HepG2 (cell line): ENCODE data around the gene ECT2. TPM values are rescaled to one million over a fixed set of nuclear protein-coding genes. Genes with fewer than 3 reads are reported as not detected.

Experiments
- ATAC-seq: fragments of 200-7000 bp; cut with Tn5 transposase; 3 replicates; pipeline ENCODE4 v1.9.1; 2020; ENCODE audit warnings: mild to moderate bottlenecking, moderate library complexity
- BruUV-seq: library from RNA; stranded (reverse); fragments of 400-500 nt; replicated peaks from 2 replicates; lab custom pipeline; 2021; lab: Mats Ljungman, UMichigan
- CTCF ChIA-PET: fragments of 300-600 bp; formaldehyde crosslinking; extraction: SDS; loops from one replicate; lab custom pipeline; 2021; ENCODE audit warnings: low total read pairs, inconsistent platforms, low intra/inter-chr PET ratio; lab: Yijun Ruan, JAX
- POLR2A ChIA-PET: fragments of 350-600 bp; sonication (Branson Sonifier 250); formaldehyde crosslinking; loops from one replicate; lab custom pipeline; 2020; ENCODE audit warnings: antibody characterized with exemption, inconsistent platforms; lab: Yijun Ruan, JAX
- DNase-seq: peaks from one replicate; pipeline ENCODE4 v3.0.0-alpha.2; 2015; ENCODE audit warnings: low spot score
- FAIRE-seq: peaks from 3 replicates; lab custom pipeline; 2011; peaks lifted over from hg19 to GRCh38; lab: Jason Lieb, UNC
- H2AFZ ChIP-seq: one replicate; pipeline ENCODE4 v1.6.1; 2011; ENCODE audit warnings: low read length, inconsistent platforms
- H3K27ac ChIP-seq: fragments of 300-600 bp; 3 replicates; pipeline ENCODE4 v1.8.0; 2011; ENCODE audit warnings: mixed run types, mild to moderate bottlenecking, mixed read lengths, low read length, inconsistent platforms; ENCODE audit not compliant: insufficient read depth; ENCODE audit errors: extremely low read length
- H3K27me3 ChIP-seq, 2 experiments: fragments of 200-600 bp in 1 of 2; 2 replicates in 1 of 2; 3 replicates in 1 of 2; pipeline versions ENCODE4 v1.6.0 to v1.8.0; 2011; ENCODE audit warnings: low read length in 2 of 2, mild to moderate bottlenecking in 2 of 2, moderate library complexity in 2 of 2, inconsistent platforms in 1 of 2; ENCODE audit not compliant: insufficient read depth in 2 of 2, control insufficient read depth in 1 of 2
- H3K36me3 ChIP-seq, 2 experiments: fragments of 200-600 bp in 1 of 2; replicated peaks in 1 of 2; 2 replicates in 1 of 2; 3 replicates in 1 of 2; pipeline versions ENCODE4 v1.5.1 to v1.8.0; 2011; ENCODE audit warnings: low read length in 2 of 2, inconsistent platforms in 1 of 2; ENCODE audit not compliant: insufficient read depth in 2 of 2, control insufficient read depth in 1 of 2
- H3K4me1 ChIP-seq: 2 replicates; pipeline ENCODE4 v1.5.1; 2012; ENCODE audit warnings: low read length, inconsistent platforms; ENCODE audit not compliant: insufficient read depth
- H3K4me2 ChIP-seq: 2 replicates; pipeline ENCODE4 v1.6.0; 2011; ENCODE audit warnings: low read depth, low read length, inconsistent platforms
- H3K4me3 ChIP-seq, 3 experiments: fragments of 200-600 bp in 1 of 3; sonication (generic), shearing (Covaris generic) in 1 of 3; replicated peaks in 1 of 3; 2 replicates each; pipeline ENCODE4 v1.5.1; 2011 to 2016; ENCODE audit warnings: low read length in 3 of 3, inconsistent platforms in 2 of 3, low read depth in 2 of 3, mild to moderate bottlenecking in 2 of 3, control low read depth in 1 of 3, mixed read lengths in 1 of 3; ENCODE audit not compliant: insufficient read depth in 1 of 3
- H3K79me2 ChIP-seq: one replicate; pipeline ENCODE4 v1.6.1; 2011; ENCODE audit warnings: low read length, inconsistent platforms; ENCODE audit not compliant: insufficient read depth
- H3K9ac ChIP-seq: 2 replicates; pipeline ENCODE4 v1.6.0; 2011; ENCODE audit warnings: mild to moderate bottlenecking, low read depth, low read length, inconsistent platforms; ENCODE audit not compliant: insufficient read depth
- H3K9me3 ChIP-seq: 2 replicates; pipeline ENCODE4 v1.5.1; 2012; ENCODE audit warnings: mild to moderate bottlenecking, low read length
- H4K20me1 ChIP-seq: 2 replicates; pipeline ENCODE4 v1.6.0; 2011; ENCODE audit warnings: inconsistent platforms, mild to moderate bottlenecking, low read length, moderate library complexity; ENCODE audit not compliant: insufficient read depth
- ATF7-NPFF ChIP-seq: sonication (generic); formaldehyde crosslinking; IDR thresholded peaks from 2 replicates; pipeline ENCODE4 v1.8.1; 2023; ENCODE audit warnings: mild to moderate bottlenecking, low read depth, missing genetic modification reagents, moderate library complexity
- ATM ChIP-seq: fragments of 450-650 bp; IDR thresholded peaks from 2 replicates; pipeline ENCODE4 v1.7.1; 2017; ENCODE audit warnings: mild to moderate bottlenecking, borderline replicate concordance
- GRHL1 ChIP-seq: sonication (generic); formaldehyde crosslinking; conservative IDR thresholded peaks from 2 replicates; pipeline ENCODE4 v1.8.0; 2022; ENCODE audit warnings: missing genetic modification reagents
- LRRFIP1 ChIP-seq: sonication (generic); formaldehyde crosslinking; conservative IDR thresholded peaks from 2 replicates; pipeline ENCODE4 v1.4.0; 2020; ENCODE audit warnings: missing genetic modification reagents
- MED1 ChIP-seq: sonication (generic); formaldehyde crosslinking; IDR thresholded peaks from 2 replicates; pipeline ENCODE4 v1.4.0; 2020; ENCODE audit warnings: missing genetic modification reagents
- MED13 ChIP-seq: sonication (generic); formaldehyde crosslinking; IDR thresholded peaks from 2 replicates; pipeline ENCODE4 v1.5.0; 2020; ENCODE audit warnings: missing genetic modification reagents
- MTF2 ChIP-seq: sonication (generic); formaldehyde crosslinking; IDR thresholded peaks from 2 replicates; pipeline ENCODE4 v1.5.0; 2020; ENCODE audit warnings: missing genetic modification reagents, borderline replicate concordance
- NR3C1 ChIP-seq: sonication (generic); formaldehyde crosslinking; IDR thresholded peaks from 2 replicates; pipeline ENCODE4 v1.4.0; 2020; ENCODE audit warnings: missing genetic modification reagents
- RARA ChIP-seq: IDR thresholded peaks from 2 replicates; pipeline ENCODE4 v1.6.1; 2016; ENCODE audit warnings: missing genetic modification reagents, missing compliant biosample characterization
- SP5 ChIP-seq: IDR thresholded peaks from 2 replicates; pipeline ENCODE4 v1.6.1; 2016; ENCODE audit warnings: low read depth, borderline replicate concordance
- SYNCRIP ChIP-seq: fragments of 200-400 bp; formaldehyde crosslinking; IDR thresholded peaks from 2 replicates; pipeline ENCODE4 v1.6.1; 2018; ENCODE audit warnings: mild to moderate bottlenecking, low read depth, low read length; ENCODE audit not compliant: insufficient read depth
- ZKSCAN1 ChIP-seq: fragments of 150-350 bp; IDR thresholded peaks from 2 replicates; pipeline ENCODE4 v1.6.1; 2014; ENCODE audit warnings: low read length
- ZNF34 ChIP-seq: sonication (generic); formaldehyde crosslinking; IDR thresholded peaks from 2 replicates; pipeline ENCODE4 v1.4.0; 2020; ENCODE audit warnings: mild to moderate bottlenecking, missing genetic modification reagents, borderline replicate concordance
- ZNF607 ChIP-seq: sonication (generic); formaldehyde crosslinking; IDR thresholded peaks from 2 replicates; pipeline ENCODE4 v1.5.1; 2020; ENCODE audit warnings: missing genetic modification reagents, mild to moderate bottlenecking, borderline replicate concordance
- WGBS: methylation state at CpG from one replicate; pipeline ENCODE4 v1.1.6; 2017; ENCODE audit warnings: low lambda C conversion rate; 5-methylcytosine and 5-hydroxymethylcytosine counted together
- in situ Hi-C: cut with HindIII; loops from 2 replicates; pipeline ENCODE4 v1.10.0; 2017; ENCODE audit warnings: low pct_unique_long_range_greater_than_20kb; ENCODE audit not compliant: extremely low pct_ligation_motif_present
- intact Hi-C: fragments of 100-400 bp; cut with micrococcal nuclease; formaldehyde crosslinking; loops from one replicate; pipeline ENCODE4 v1.10.0; 2022; ENCODE audit not compliant: unreplicated experiment
- polyA plus RNA-seq, 8 experiments: library from polyadenylated mRNA; depleted of rRNA in 3 of 8; stranded (reverse) in 7 of 8; unstranded in 1 of 8; fragments of >200 nt; fragmentation: Illumina TruSeq in 4 of 8; extraction: Trizol in 4 of 8; gene quantifications; 2 replicates each; pipeline versions ENCODE4 v1.2.1 to v1.2.3, GENCODE V29; 2011 to 2016; ENCODE audit warnings: low read depth in 4 of 8, missing spikeins in 1 of 8, mixed read lengths in 1 of 8; ENCODE audit not compliant: insufficient read depth in 1 of 8
- total RNA-seq, 5 experiments: library from RNA; depleted of rRNA; stranded (reverse); fragments of >200 nt; fragmentation: Illumina TruSeq; extraction: Trizol; gene quantifications; 2 replicates each; pipeline ENCODE4 v1.2.3, GENCODE V29; 2016; ENCODE audit warnings: low read depth in 1 of 5

The ECT2 gene
- total and polyA plus RNA-seq, 2 of the 13 experiments (the other 11 are each of a cell fraction or from before 2014, with no cell fraction given), result 21.6 to 52.0 TPM

- H2AFZ ChIP-seq, result no peak overlapping the region
- peaks cover 9 to 84% of the 10 kb centered on the region in 2 experiments; a peak in 4 of 5 replicates for H3K36me3 ChIP-seq
- in situ Hi-C loops, result no loop called here
- 100% methylated on average over 2 of the region's 2 CpGs for WGBS
- TF ChIP-seq GRHL1 (CRISPR knock-in tag), result no peak
- no peak for TF ChIP-seq ZNF34 (CRISPR knock-in tag)
- no peak for TF ChIP-seq MED13 (CRISPR knock-in tag)
- TF ChIP-seq ZNF607 (CRISPR knock-in tag), result no peak
- no peak for TF ChIP-seq NR3C1 (CRISPR knock-in tag)
- TF ChIP-seq RARA, result no peak
- no peak for TF ChIP-seq MED1 (CRISPR knock-in tag)
- TF ChIP-seq ATF7-NPFF (CRISPR knock-in tag), result no peak
- TF ChIP-seq ATM, result no peak
- no peak for TF ChIP-seq SYNCRIP
- no peak for TF ChIP-seq SP5
- no peak for TF ChIP-seq MTF2 (CRISPR knock-in tag)
- TF ChIP-seq LRRFIP1 (CRISPR knock-in tag), result no peak
- TF ChIP-seq ZKSCAN1, result no peak
- POLR2A ChIA-PET, result no interaction called here
- DNase-seq (no peak), FAIRE-seq (no peak), ATAC-seq (no peak)
- H3K9me3 ChIP-seq, result no peaks in the 10 kb centered on the region
- no peak overlapping the region for H3K4me2 ChIP-seq
- no peak overlapping the region for H3K9ac ChIP-seq
- H4K20me1 ChIP-seq, result no peaks in the 10 kb centered on the region
- H3K79me2 ChIP-seq, result no peaks in the 10 kb centered on the region
- no TSS peak for BruUV-seq
- CTCF ChIA-PET, result no interaction called here
- no peak overlapping the region for H3K4me3 ChIP-seq
- H3K27ac ChIP-seq, result no peak overlapping the region
- intact Hi-C loops, result no loop called here
- no peaks in the 10 kb centered on the region for H3K27me3 ChIP-seq
- H3K4me1 ChIP-seq, result no peaks in the 10 kb centered on the region
Measured at GRCh38 chr3:172787019-172787418, 36.5 kb downstream of the ECT2 start.
